GM23248 (cell line): ENCODE measurements around the gene SAFB2.

Experiments
- EZH2 ChIP-seq: fragments of 200-600 bp; sonication (generic); IDR thresholded peaks from 2 replicates; pipeline ENCODE4 v1.6.1; 2018; ENCODE audit warnings: antibody characterized with exemption, mild to moderate bottlenecking; ENCODE audit not compliant: insufficient read depth, poor library complexity, severe bottlenecking
- EZH2phosphoT487 ChIP-seq: fragments of 200-600 bp; sonication (generic); IDR thresholded peaks from 2 replicates; pipeline ENCODE4 v1.6.1; 2018; ENCODE audit warnings: antibody characterized with exemption, moderate library complexity, mild to moderate bottlenecking, low read depth; ENCODE audit not compliant: insufficient read depth

DNA sequence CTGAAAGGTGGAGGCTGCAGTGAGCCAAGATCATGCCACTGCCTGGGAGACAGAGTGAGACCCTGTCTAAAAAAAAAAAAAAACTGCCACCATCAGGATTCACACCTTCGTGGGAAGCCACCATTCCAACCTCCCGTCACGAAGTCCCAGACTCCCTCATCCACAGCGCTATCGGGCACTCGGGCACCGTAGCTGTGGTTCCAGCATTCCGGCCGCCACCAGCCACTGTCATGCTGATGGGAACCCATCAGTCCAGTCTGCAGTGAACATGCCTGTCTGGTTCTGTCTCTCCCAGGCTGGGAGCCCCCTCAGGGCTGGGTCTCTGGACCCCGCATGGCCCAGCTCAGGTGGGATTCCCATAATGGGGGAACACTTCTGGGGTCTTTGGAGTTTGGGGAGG lies 82.4 kb downstream of the SAFB2 start:
- TF ChIP-seq EZH2 (no peak), EZH2phosphoT487 (no peak)
